ENCODE results near the gene TXNDC17.
A peak's percentile ranks its signal among the peaks of the same experiment; 100 is the strongest.

Gene TXNDC17

DNA sequence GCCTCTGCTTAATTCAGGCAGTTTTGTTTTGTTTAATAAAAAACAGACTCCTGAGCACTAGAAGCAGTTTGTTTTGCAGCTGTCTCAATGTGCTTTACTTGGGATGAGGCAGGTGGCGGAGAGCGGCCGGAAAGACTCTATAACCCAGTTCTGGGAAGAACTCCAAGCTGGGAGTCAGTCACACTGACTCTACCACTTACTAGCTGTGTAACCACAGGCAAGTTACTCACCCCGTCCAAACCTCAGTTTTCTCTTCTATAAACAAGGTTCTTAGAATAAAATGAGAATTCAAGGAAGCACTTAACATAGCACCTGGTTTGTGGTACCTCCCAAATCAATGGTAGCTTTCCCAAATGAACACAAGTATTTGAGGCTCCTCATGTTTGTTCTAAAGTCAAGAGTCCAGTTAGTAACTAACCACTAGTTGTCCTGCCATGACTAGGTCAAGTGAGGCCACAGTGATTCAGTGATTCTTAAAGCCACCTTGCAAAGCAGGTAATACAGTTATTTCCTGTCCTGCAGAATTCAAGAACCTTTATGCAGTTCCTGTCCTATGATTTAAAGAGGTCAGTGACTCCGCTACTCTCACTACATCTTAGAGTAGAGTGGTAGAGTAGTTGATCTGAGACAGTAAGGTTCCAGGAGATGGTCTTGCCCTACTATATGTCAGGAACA, 2.7 kb downstream of the TXNDC17 start:
- TF ChIP-seq ARNTL (CRISPR knock-in tag; IDR thresholded peaks at IDR 0.05; ENCODE audit: borderline replicate concordance, low read depth) (no peak), SNAI2 (CRISPR knock-in tag; IDR thresholded peaks at IDR 0.05) (no peak), TOX (CRISPR knock-in tag; IDR thresholded peaks at IDR 0.05; ENCODE audit: borderline replicate concordance) (no peak), ZFP3 (CRISPR knock-in tag; IDR thresholded peaks at IDR 0.05) (no peak), GLIS3 (CRISPR knock-in tag; IDR thresholded peaks at IDR 0.05) (no peak)
- no peak for ATAC-seq

DNA sequence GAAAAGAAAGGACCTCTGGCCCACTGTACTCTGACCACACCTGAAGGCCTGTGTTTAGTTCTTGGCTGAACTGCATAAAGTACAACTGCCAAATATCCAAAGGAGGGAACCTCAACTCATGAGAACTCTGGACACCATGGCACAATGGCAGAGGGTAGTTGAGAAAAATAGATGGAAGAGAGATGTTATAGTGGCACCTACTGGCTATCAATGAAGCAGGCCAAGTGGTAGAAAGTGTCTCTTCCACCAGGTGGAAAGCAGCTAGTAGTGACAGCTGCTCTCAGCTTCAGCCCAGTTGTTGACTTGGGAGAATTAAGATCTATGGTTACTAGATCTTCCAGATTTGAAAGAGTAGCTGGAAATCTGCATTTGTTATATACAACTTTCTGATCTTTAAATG, 7.3 kb downstream of the TXNDC17 start:
- ATAC-seq = no peak
- no peak for TF ChIP-seq ZFP3 (CRISPR knock-in tag; IDR thresholded peaks at IDR 0.05)
- no peak for TF ChIP-seq ZNF70 (CRISPR knock-in tag; IDR thresholded peaks at IDR 0.05)

DNA sequence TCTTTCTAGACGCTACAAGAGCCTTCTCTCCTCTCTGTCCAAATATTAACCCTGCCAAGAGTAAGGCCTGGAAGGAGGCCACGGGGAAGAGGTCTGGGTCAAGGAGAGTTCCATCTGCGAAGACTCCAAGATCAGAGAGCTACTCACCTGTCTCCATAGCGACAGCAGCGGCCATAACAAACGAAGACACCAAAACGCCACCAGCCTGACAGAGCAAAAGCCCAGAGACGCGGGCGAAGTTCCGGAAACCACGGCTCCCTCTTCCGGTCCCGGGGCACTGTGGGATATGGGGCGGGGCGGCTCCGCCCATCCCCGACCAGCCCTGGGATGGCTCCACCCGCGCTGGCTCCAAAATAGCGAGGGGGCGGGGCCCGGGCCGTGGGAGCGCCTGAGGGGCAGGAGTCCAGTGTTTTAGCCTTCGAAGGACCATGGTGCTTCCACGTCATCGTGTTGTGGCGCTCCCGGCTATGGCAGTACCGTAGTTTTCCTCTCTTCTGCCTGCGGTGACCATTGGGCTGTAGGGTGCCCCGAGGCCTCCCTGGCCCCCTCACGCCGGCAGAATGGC, 10.6 kb downstream of the TXNDC17 start, which contains the start of the genes C17orf100 and MED31:
C17orf100 (plus strand) TSS at position 409 of the 565 bp plus-strand sequence; CDS start at position 561, 152 bp downstream.
MED31 (minus strand) TSS at position 252 of the 565 bp plus-strand sequence; CDS start at position 175, 77 bp downstream.
- TF ChIP-seq ZFP30 (CRISPR knock-in tag; IDR thresholded peaks at IDR 0.05) (no peak), GLIS3 (CRISPR knock-in tag; IDR thresholded peaks at IDR 0.05) (no peak), ESRRG (CRISPR knock-in tag; IDR thresholded peaks at IDR 0.05) (no peak), CSDC2 (CRISPR knock-in tag; IDR thresholded peaks at IDR 0.05) (no peak), ARNTL (CRISPR knock-in tag; IDR thresholded peaks at IDR 0.05; ENCODE audit: borderline replicate concordance, low read depth) (no peak), PPARA (CRISPR knock-in tag; IDR thresholded peaks at IDR 0.05; ENCODE audit: borderline replicate concordance) (no peak), RARB (CRISPR knock-in tag; IDR thresholded peaks at IDR 0.05) (no peak), ZNF8 (CRISPR knock-in tag; IDR thresholded peaks at IDR 0.05) (no peak), ZNF70 (CRISPR knock-in tag; IDR thresholded peaks at IDR 0.05) (no peak), TOX (CRISPR knock-in tag; IDR thresholded peaks at IDR 0.05; ENCODE audit: borderline replicate concordance) (no peak), OSR1 (CRISPR knock-in tag; IDR thresholded peaks at IDR 0.05) (no peak), ZC3H10 (CRISPR knock-in tag; IDR thresholded peaks at IDR 0.05) (no peak), TCF4 (CRISPR knock-in tag; IDR thresholded peaks at IDR 0.05; ENCODE audit: borderline replicate concordance) (no peak), ZFP3 (CRISPR knock-in tag; IDR thresholded peaks at IDR 0.05) (no peak), SNAI2 (CRISPR knock-in tag; IDR thresholded peaks at IDR 0.05) (no peak), ISL1 (CRISPR knock-in tag; IDR thresholded peaks at IDR 0.05) (no peak)
- TF ChIP-seq, protein P1, sequence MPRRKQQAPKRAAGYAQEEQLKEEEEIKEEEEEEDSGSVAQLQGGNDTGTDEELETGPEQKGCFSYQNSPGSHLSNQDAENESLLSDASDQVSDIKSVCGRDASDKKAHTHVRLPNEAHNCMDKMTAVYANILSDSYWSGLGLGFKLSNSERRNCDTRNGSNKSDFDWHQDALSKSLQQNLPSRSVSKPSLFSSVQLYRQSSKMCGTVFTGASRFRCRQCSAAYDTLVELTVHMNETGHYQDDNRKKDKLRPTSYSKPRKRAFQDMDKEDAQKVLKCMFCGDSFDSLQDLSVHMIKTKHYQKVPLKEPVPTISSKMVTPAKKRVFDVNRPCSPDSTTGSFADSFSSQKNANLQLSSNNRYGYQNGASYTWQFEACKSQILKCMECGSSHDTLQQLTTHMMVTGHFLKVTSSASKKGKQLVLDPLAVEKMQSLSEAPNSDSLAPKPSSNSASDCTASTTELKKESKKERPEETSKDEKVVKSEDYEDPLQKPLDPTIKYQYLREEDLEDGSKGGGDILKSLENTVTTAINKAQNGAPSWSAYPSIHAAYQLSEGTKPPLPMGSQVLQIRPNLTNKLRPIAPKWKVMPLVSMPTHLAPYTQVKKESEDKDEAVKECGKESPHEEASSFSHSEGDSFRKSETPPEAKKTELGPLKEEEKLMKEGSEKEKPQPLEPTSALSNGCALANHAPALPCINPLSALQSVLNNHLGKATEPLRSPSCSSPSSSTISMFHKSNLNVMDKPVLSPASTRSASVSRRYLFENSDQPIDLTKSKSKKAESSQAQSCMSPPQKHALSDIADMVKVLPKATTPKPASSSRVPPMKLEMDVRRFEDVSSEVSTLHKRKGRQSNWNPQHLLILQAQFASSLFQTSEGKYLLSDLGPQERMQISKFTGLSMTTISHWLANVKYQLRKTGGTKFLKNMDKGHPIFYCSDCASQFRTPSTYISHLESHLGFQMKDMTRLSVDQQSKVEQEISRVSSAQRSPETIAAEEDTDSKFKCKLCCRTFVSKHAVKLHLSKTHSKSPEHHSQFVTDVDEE (CRISPR knock-in tag; IDR thresholded peaks at IDR 0.05) = no peak
- TF ChIP-seq, protein P2, sequence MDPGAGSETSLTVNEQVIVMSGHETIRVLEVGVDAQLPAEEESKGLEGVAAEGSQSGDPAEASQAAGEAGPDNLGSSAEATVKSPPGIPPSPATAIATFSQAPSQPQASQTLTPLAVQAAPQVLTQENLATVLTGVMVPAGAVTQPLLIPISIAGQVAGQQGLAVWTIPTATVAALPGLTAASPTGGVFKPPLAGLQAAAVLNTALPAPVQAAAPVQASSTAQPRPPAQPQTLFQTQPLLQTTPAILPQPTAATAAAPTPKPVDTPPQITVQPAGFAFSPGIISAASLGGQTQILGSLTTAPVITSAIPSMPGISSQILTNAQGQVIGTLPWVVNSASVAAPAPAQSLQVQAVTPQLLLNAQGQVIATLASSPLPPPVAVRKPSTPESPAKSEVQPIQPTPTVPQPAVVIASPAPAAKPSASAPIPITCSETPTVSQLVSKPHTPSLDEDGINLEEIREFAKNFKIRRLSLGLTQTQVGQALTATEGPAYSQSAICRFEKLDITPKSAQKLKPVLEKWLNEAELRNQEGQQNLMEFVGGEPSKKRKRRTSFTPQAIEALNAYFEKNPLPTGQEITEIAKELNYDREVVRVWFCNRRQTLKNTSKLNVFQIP (CRISPR knock-in tag; IDR thresholded peaks at IDR 0.05; ENCODE audit: borderline replicate concordance, low read depth) = no peak
- TF ChIP-seq, protein P3, sequence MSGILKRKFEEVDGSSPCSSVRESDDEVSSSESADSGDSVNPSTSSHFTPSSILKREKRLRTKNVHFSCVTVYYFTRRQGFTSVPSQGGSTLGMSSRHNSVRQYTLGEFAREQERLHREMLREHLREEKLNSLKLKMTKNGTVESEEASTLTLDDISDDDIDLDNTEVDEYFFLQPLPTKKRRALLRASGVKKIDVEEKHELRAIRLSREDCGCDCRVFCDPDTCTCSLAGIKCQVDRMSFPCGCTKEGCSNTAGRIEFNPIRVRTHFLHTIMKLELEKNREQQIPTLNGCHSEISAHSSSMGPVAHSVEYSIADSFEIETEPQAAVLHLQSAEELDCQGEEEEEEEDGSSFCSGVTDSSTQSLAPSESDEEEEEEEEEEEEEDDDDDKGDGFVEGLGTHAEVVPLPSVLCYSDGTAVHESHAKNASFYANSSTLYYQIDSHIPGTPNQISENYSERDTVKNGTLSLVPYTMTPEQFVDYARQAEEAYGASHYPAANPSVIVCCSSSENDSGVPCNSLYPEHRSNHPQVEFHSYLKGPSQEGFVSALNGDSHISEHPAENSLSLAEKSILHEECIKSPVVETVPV (CRISPR knock-in tag; IDR thresholded peaks at IDR 0.05) = no peak
- TF ChIP-seq, protein P4, sequence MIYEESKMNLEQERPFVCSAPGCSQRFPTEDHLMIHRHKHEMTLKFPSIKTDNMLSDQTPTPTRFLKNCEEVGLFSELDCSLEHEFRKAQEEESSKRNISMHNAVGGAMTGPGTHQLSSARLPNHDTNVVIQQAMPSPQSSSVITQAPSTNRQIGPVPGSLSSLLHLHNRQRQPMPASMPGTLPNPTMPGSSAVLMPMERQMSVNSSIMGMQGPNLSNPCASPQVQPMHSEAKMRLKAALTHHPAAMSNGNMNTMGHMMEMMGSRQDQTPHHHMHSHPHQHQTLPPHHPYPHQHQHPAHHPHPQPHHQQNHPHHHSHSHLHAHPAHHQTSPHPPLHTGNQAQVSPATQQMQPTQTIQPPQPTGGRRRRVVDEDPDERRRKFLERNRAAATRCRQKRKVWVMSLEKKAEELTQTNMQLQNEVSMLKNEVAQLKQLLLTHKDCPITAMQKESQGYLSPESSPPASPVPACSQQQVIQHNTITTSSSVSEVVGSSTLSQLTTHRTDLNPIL (CRISPR knock-in tag; IDR thresholded peaks at IDR 0.05; ENCODE audit: low read depth) = no peak
- ATAC-seq = peak; percentile 98

DNA sequence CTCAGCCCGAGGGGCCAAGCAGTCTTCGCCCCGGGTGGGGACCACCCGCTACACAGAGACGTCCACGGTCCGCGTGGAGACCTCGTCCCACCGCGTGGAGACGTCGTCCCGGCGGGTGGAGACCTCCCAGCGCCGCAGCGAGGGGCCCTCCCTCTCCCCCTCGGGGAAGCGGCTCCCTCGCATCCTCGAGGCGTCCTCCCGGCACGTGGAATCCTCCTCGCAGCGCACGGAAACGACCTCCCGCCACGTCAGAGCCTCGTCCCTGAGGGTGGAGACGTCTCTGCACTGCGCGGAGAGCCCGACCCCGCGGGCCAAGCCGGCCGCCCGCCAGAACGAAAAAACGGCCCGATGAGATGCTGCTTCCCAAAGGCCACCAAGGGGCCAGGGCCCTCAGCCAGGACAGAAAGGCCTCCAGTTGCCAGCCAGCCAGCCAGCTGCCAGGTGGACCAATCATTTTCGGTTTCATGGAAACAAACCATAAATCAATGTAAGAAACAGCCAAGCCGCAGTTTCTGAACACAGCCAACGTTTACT, 11.1 kb downstream of the TXNDC17 start:
- no peak for TF ChIP-seq ZNF8 (CRISPR knock-in tag; IDR thresholded peaks at IDR 0.05)

More for the DNA sequence above, 11.1 kb downstream of the TXNDC17 start:
- peak; percentile 2; the same call in 1 of the 3 replicates for ATAC-seq

Data from SK-N-SH treated with all-trans-retinoic acid at 6 μM for 48 hours (cell line).